CD14-positive monocyte (primary cell): ENCODE results near the gene IRX3. TPM values are rescaled to one million over a fixed set of nuclear protein-coding genes. Genes with fewer than 3 reads are reported as not detected.

ENCODE experiments used
- DNase-seq, 3 donors: peaks; one replicate each; pipeline ENCODE4 v3.0.0-alpha.2; 2011 to 2022
- H2AFZ ChIP-seq: 2 replicates; pipeline ENCODE4 v1.6.0; 2012; ENCODE audit warnings: mild to moderate bottlenecking, low read depth, low read length, inconsistent platforms; ENCODE audit not compliant: insufficient read depth, poor library complexity, severe bottlenecking
- H3K27ac ChIP-seq, 2 donors: 1 replicate in 1 of 2; 2 replicates in 1 of 2; pipeline ENCODE4 v1.5.1; 2012 to 2013; ENCODE audit warnings: low read length in 2 of 2, control low read depth in 1 of 2, inconsistent platforms in 1 of 2, low read depth in 1 of 2, mild to moderate bottlenecking in 1 of 2
- H3K27me3 ChIP-seq, 2 donors: one replicate each; pipeline versions ENCODE4 v1.6.0 to v1.6.1; 2011 to 2013; ENCODE audit warnings: low read length in 2 of 2; ENCODE audit not compliant: control insufficient read depth in 2 of 2, insufficient read depth in 2 of 2
- H3K36me3 ChIP-seq, 2 donors: replicated peaks in 1 of 2; 1 replicate in 1 of 2; 2 replicates in 1 of 2; pipeline versions ENCODE4 v1.5.1 to v1.6.1; 2012 to 2013; ENCODE audit warnings: low read length in 2 of 2, control low read depth in 1 of 2, inconsistent platforms in 1 of 2, mild to moderate bottlenecking in 1 of 2; ENCODE audit not compliant: insufficient read depth in 2 of 2, control insufficient read depth in 1 of 2
- H3K4me1 ChIP-seq, 2 donors: 1 replicate in 1 of 2; 2 replicates in 1 of 2; pipeline versions ENCODE4 v1.5.1 to v1.6.1; 2012 to 2013; ENCODE audit warnings: low read length in 2 of 2, control low read depth in 1 of 2, inconsistent platforms in 1 of 2, mild to moderate bottlenecking in 1 of 2, moderate library complexity in 1 of 2; ENCODE audit not compliant: insufficient read depth in 2 of 2, control insufficient read depth in 1 of 2
- H3K4me2 ChIP-seq: replicated peaks from 2 replicates; pipeline ENCODE3; 2012; ENCODE audit warnings: low read length, moderate library complexity, mild to moderate bottlenecking; ENCODE audit not compliant: poor library complexity, severe bottlenecking; ENCODE audit errors: extremely low read depth
- H3K4me3 ChIP-seq, 3 experiments: fragments of 200-600 bp in 1 of 3; sonication (generic) in 1 of 3; replicated peaks in 1 of 3; 1 replicate in 2 of 3; 2 replicates in 1 of 3; pipeline ENCODE4 v1.5.1; 2011 to 2013; ENCODE audit warnings: low read length in 3 of 3, mild to moderate bottlenecking in 3 of 3, control low read depth in 2 of 3, low read depth in 2 of 3, inconsistent platforms in 1 of 3, moderate library complexity in 1 of 3
- H3K79me2 ChIP-seq: 2 replicates; pipeline ENCODE4 v1.6.0; 2012; ENCODE audit warnings: mild to moderate bottlenecking, control low read depth, inconsistent platforms, low read length, moderate library complexity; ENCODE audit not compliant: insufficient read depth
- H3K9ac ChIP-seq: 2 replicates; pipeline ENCODE4 v1.6.0; 2017; ENCODE audit warnings: low read length, mild to moderate bottlenecking; ENCODE audit not compliant: insufficient read depth, poor library complexity, severe bottlenecking
- H3K9me3 ChIP-seq, 2 donors: replicated peaks in 1 of 2; 1 replicate in 1 of 2; 2 replicates in 1 of 2; pipeline versions ENCODE4 v1.5.1 to v1.6.1; 2012 to 2013; ENCODE audit warnings: low read length in 2 of 2, control low read depth in 1 of 2; ENCODE audit not compliant: control insufficient read depth in 1 of 2, insufficient read depth in 1 of 2
- H4K20me1 ChIP-seq: 2 replicates; pipeline ENCODE4 v1.6.0; 2012; ENCODE audit warnings: mild to moderate bottlenecking, low read length, control low read depth, moderate library complexity; ENCODE audit not compliant: insufficient read depth
- H3K27ac Mint-ChIP-seq, 7 donors: one replicate each; pipeline ENCODE4 v1.8.0; 2020; ENCODE audit warnings: mild to moderate bottlenecking in 7 of 7, mixed read lengths in 7 of 7, moderate library complexity in 6 of 7, inconsistent platforms in 2 of 7
- H3K27me3 Mint-ChIP-seq, 3 donors: one replicate each; pipeline ENCODE4 v1.8.0; 2021 to 2022; ENCODE audit warnings: low read depth in 3 of 3, mild to moderate bottlenecking in 3 of 3, mixed read lengths in 3 of 3, moderate library complexity in 3 of 3, inconsistent platforms in 1 of 3
- H3K36me3 Mint-ChIP-seq, 2 donors: one replicate each; pipeline ENCODE4 v1.8.0; 2020; ENCODE audit warnings: mixed read lengths in 2 of 2, inconsistent platforms in 1 of 2, mild to moderate bottlenecking in 1 of 2
- H3K4me1 Mint-ChIP-seq: one replicate; pipeline ENCODE4 v1.8.0; 2020; ENCODE audit warnings: mild to moderate bottlenecking, mixed read lengths
- H3K4me3 Mint-ChIP-seq, 2 donors: one replicate each; pipeline ENCODE4 v1.8.0; 2020; ENCODE audit warnings: mild to moderate bottlenecking in 2 of 2, mixed read lengths in 2 of 2, moderate library complexity in 1 of 2
- H3K9me3 Mint-ChIP-seq, 7 donors: one replicate each; pipeline ENCODE4 v1.8.0; 2020 to 2022; ENCODE audit warnings: mixed read lengths in 7 of 7, mild to moderate bottlenecking in 6 of 7, moderate library complexity in 6 of 7, inconsistent platforms in 2 of 7
- WGBS: methylation state at CpG from one replicate; pipeline ENCODE4 v1.1.5; 2013; ENCODE audit warnings: missing lambda C conversion rate; ENCODE audit not compliant: insufficient coverage; 5-methylcytosine and 5-hydroxymethylcytosine counted together
- intact Hi-C, 2 donors: fragments of 100-400 bp; cut with micrococcal nuclease; formaldehyde crosslinking; loops; one replicate each; pipeline versions ENCODE4 v1.15.0 to v1.15.1; 2023
- polyA plus RNA-seq, 3 donors: library from polyadenylated mRNA; depleted of rRNA in 1 of 3; unstranded in 2 of 3; stranded (reverse) in 1 of 3; fragments of 300-500 nt in 2 of 3; fragments of >200 nt in 1 of 3; fragmentation: Illumina TruSeq in 2 of 3; gene quantifications; 1 replicate in 2 of 3; 2 replicates in 1 of 3; pipeline ENCODE4 v1.2.3, GENCODE V29; 2012 to 2021
- TF ChIP-seq, protein P1 (sequence below): fragments of 200-600 bp; IDR thresholded peaks from one replicate; pipeline ENCODE4 v1.8.0; 2022; ENCODE audit warnings: antibody characterized with exemption, mild to moderate bottlenecking

Gene IRX3
- polyA plus RNA-seq, 3 donors, result not detected

GRCh38 chr16:54246454-54246821, 40.1 kb downstream of the IRX3 start:
- H3K4me3 Mint-ChIP-seq, result no peak overlapping the region
- TF ChIP-seq, protein P1, sequence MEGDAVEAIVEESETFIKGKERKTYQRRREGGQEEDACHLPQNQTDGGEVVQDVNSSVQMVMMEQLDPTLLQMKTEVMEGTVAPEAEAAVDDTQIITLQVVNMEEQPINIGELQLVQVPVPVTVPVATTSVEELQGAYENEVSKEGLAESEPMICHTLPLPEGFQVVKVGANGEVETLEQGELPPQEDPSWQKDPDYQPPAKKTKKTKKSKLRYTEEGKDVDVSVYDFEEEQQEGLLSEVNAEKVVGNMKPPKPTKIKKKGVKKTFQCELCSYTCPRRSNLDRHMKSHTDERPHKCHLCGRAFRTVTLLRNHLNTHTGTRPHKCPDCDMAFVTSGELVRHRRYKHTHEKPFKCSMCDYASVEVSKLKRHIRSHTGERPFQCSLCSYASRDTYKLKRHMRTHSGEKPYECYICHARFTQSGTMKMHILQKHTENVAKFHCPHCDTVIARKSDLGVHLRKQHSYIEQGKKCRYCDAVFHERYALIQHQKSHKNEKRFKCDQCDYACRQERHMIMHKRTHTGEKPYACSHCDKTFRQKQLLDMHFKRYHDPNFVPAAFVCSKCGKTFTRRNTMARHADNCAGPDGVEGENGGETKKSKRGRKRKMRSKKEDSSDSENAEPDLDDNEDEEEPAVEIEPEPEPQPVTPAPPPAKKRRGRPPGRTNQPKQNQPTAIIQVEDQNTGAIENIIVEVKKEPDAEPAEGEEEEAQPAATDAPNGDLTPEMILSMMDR, result no peak
- intact Hi-C loops, result no loop called here
- H3K9me3 Mint-ChIP-seq, result peaks cover 0 to 4% (median 0%) of the 10 kb centered on the region in 7 donors
- Histone ChIP-seq H3K27ac (no peak overlapping the region), H3K4me2 (no peak overlapping the region), H3K79me2 (no peaks in the 10 kb centered on the region), H3K4me3 (no peak overlapping the region), H3K4me1 (no peaks in the 10 kb centered on the region), H3K36me3 (no peaks in the 10 kb centered on the region), H3K9me3 (no peaks in the 10 kb centered on the region), H3K9ac (no peak overlapping the region), H4K20me1 (no peaks in the 10 kb centered on the region), H2AFZ (no peak overlapping the region), H3K27me3 (no peaks in the 10 kb centered on the region)
- H3K27ac Mint-ChIP-seq, result no peak overlapping the region
- 100% methylated on average over 1 of the region's 4 CpGs for WGBS
- H3K36me3 Mint-ChIP-seq, result no peaks in the 10 kb centered on the region
- H3K27me3 Mint-ChIP-seq, result peaks cover 3 to 11% (median 4%) of the 10 kb centered on the region in 3 donors
- no peaks in the 10 kb centered on the region for H3K4me1 Mint-ChIP-seq
- no peak for DNase-seq

DNA sequence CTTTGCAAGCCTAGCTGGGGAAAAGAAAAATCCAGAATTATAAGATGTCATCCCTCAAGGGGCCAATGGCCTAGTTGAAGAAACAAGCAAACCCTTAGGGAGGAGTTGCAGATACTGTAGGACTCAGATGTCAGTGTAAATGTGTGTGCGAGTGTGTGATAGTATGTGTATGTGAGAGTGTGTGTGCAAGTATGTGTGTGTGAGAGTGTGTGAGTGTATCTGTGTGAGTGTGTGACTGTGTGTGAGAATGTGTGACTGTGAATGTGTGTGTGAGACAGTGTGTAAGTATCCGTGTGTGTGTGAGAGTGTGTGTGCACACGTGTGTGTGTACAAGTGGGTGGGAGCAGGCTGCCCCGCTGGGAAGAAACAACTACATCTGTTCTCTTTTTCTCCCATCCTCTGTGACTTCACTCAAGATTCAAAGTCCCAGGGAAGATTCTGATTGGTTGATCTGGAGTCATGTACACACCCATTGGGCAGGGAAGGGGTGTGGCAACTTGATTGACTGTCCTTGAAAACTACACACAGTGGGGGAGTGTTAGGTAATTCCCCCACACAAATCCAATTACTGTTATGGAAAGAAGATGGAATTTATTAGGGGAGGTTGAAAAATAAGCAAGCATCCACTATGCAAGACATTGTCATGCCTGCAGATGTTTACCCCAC, 40.7 kb downstream of the IRX3 start:
- Mint-ChIP-seq H3K4me3 (no peak overlapping the region), H3K27me3 (peaks cover 3 to 11% (median 4%) of the 10 kb centered on the region in 3 donors), H3K4me1 (no peaks in the 10 kb centered on the region), H3K36me3 (no peaks in the 10 kb centered on the region), H3K27ac (no peak overlapping the region), H3K9me3 (peaks cover 0 to 4% (median 0%) of the 10 kb centered on the region in 7 donors)
- Histone ChIP-seq H3K9me3 (no peaks in the 10 kb centered on the region), H3K36me3 (no peaks in the 10 kb centered on the region), H3K79me2 (no peaks in the 10 kb centered on the region), H3K27me3 (no peaks in the 10 kb centered on the region), H3K4me2 (no peak overlapping the region), H4K20me1 (no peaks in the 10 kb centered on the region), H3K27ac (no peak overlapping the region), H3K4me3 (no peak overlapping the region), H2AFZ (no peak overlapping the region), H3K9ac (no peak overlapping the region), H3K4me1 (no peaks in the 10 kb centered on the region)
- TF ChIP-seq, protein P1, result no peak
- 100% methylated on average over 1 of the region's 4 CpGs for WGBS
- intact Hi-C loops, result no loop called here
- no peak for DNase-seq
